GM19239 (cell line): ENCODE results near the gene FAT1.
"Not testable (repeated sequence)": the region's sequence is repeated elsewhere in the genome, so short reads cannot be mapped to it uniquely, and the experiment has no call there.

Source experiments
- DNase-seq: peaks from one replicate; pipeline ENCODE4 v3.0.0; 2011; ENCODE audit warnings: low spot score; ENCODE audit not compliant: insufficient read length
- FAIRE-seq: peaks from 2 replicates; lab custom pipeline; 2011; peaks lifted over from hg19 to GRCh38; lab: Jason Lieb, UNC

Gene FAT1

GRCh38 chr4:186669159-186669731, 54.4 kb downstream of the FAT1 start:
- FAIRE-seq (no peak), DNase-seq (no peak)

GRCh38 chr4:186666750-186667149, 56.9 kb downstream of the FAT1 start:
- DNase-seq = no peak
- no peak for FAIRE-seq

DNA sequence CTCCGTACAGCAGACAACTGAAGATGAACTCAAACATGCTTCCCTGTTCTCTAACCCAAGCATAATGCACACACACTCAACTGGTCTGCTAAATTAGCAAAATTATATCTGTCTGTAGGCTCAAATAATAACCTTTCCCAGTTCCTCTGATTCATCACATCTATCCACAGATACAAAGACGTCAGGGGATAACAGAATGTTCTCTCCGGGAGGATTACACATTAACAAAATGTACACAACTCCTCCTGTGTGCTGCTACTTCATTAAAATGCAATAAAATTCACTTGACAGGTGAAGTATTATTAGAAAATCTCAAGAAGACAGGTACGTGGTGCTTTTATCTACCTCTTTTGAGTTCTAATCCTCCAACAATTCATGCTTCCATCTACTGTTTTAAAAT, 57.4 kb downstream of the FAT1 start:
- FAIRE-seq = no peak
- DNase-seq = no peak

- FAIRE-seq (no peak), DNase-seq (no peak)
These were observed 63.3 kb downstream of the FAT1 start for GRCh38 chr4:186660403-186660802.

DNA sequence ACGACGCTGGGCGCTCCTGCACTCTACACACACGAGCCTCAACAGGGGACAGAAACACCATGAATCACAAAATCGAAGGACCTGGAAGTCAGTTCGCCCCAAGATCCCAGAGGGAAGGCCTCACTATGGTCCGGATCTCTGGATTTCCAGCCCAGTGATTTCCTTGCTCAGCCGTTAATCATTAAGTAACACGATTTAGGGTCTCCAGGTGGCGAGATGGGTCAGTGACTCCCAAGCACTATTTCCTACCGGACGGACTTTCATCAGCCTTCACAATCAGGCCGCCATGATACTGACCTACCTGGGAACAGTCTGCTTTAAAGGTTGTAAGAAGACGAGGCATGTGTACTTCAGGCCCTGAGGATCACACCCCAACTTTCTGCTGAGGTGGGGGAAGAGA, 63.7 kb downstream of the FAT1 start:
- FAIRE-seq (no peak), DNase-seq (no peak)

- not testable (repeated sequence) for DNase-seq, FAIRE-seq
These were observed 64.2 kb downstream of the FAT1 start for GRCh38 chr4:186659456-186659855.

DNA sequence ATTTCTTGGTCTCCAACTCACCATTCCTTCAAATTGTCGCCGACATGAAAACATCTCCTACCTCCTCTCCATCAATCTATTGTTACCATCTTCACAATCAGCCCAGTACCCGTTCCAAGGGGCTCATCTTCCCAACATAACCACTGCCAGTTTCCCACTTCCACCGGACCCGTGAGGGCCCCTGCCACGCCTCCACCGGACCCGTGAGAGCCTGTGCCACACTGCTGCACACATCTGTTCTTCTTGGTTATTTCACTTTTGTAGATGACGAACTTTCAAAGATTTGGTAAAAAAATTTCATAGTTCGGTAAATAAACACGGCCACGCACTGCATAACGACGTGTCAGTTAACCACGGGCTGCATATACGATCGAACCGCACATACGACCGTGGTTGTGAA, 65.0 kb downstream of the FAT1 start:
- no peak for DNase-seq
- FAIRE-seq = no peak

- FAIRE-seq = no peak
These were observed 65.9 kb downstream of the FAT1 start for GRCh38 chr4:186657764-186658163.

GRCh38 chr4:186653969-186654368, 69.7 kb downstream of the FAT1 start:
- no peak for DNase-seq
- FAIRE-seq = no peak

More at GRCh38 chr4:186657764-186658163, 65.9 kb downstream of the FAT1 start:
- no peak for DNase-seq

DNA sequence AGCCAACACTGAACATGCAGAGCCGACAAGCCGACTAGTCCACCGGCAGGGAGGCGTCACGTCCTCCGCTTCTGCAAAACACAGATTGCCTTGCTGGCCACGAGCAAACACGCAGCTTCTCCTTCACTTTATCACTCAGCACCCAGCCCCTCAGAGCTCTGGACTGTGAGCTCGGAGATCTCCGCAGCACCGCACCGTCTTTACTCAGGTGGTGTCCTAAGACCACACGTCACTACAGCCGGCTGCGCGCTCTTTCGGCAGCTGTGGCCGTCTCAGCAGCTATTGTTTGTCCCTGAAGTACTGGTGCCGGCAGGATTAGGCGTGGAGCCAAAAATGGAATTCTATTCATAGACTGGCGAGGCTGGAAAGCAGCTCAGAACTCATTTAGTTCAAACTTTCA, 72.0 kb downstream of the FAT1 start:
- FAIRE-seq (no peak), DNase-seq (no peak)

GRCh38 chr4:186651181-186651603, 72.5 kb downstream of the FAT1 start:
- no peak for FAIRE-seq
- no peak for DNase-seq

DNA sequence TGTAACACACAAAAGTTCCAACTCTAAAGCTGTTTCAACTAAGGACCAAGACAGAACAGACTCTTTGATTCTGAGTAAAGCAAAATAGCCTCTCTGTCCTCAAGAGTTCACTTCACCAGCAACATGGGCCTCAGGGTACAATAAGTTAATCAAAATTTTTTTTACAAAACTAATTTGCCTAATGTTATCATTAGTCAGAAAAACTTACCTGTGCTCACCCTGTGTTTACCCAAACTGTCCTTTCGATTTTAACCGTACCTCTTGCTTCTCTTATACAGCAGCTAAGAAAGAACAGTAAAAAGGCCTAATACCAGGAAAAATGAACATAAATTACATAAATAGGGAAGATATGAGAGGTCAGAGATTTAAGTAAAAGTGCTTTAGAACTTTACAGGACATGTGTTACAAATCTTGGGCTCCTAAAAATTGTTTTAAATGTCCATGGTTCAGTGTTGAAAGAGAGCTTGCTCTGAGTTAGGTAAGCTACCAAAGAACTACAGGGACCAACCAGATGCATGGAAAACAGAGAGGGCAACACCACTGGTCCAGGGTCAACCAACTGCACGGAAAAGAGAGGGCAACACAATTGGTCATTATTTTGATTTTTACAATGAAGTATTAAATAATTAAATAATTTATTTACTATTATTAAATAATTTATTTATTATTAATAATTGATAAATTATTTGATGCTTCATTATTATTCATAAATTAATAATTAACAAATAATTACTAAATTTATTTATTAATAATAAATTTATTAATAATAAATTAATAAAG, 73.1 kb downstream of the FAT1 start:
- DNase-seq (no peak), FAIRE-seq (no peak)

DNA sequence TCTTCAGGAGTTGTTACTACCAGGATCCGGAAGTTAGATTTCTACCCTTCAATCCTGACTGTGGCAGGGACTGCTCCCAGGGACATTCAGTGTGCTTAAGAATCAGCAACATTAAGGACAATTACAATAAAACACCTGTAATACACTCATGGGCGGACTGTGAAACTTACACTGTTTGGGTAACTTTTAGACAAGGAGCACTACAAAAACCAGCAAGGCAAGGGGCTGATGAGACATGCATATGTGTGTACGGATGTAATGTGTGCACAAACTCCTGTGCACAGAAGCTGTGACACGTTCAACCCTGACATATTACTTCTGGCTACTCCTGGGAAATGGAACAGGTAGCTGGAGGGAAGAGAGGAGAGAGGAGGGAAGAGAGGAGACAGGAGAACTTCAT, 75.8 kb downstream of the FAT1 start:
- DNase-seq (no peak), FAIRE-seq (no peak)

DNA sequence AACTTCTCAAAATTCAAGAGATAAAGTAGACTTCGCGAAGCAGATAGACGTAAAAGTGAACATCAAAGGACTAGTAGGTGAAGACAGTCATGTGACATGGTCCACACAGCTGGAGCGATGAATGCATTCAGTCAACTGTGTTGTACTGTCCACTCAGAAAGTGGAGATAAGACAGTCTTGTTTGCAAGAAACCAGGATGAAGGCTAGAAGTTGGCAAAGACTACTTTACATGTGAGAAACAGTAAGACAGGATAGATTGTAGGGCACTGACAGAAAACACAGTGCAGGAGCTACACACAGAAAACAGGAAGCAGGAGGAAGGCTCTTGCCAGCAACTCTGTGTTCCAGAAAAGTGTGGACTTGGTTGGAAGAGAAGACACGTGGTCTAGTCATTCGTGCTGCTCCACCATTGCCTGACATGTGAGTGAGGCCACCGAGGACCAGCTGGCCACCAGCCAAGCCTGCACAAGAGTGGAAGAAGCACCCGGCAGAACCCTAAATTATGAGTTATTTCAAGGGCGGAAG, 78.9 kb downstream of the FAT1 start:
- DNase-seq (no peak), FAIRE-seq (no peak)

DNA sequence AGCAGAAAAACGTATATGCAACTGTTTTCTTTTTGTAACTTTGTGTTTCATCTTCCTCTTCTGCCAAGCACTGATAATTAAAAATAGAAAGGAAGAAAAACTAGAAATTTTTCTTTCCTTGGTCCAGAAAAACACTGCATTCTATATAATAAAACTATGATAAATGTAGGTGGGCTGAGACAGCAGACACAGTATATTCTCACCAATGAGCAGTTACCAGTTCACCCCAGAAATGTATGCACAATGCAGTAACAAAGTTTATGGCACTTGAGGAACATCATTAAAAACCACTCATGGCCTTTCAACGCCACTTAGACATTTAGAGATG, 79.4 kb downstream of the FAT1 start:
- DNase-seq = no peak
- FAIRE-seq = no peak

GRCh38 chr4:186643501-186644310, 80.0 kb downstream of the FAT1 start:
- no peak for FAIRE-seq
- DNase-seq = no peak

- no peak for FAIRE-seq
- DNase-seq = no peak
These were observed 80.7 kb downstream of the FAT1 start for GRCh38 chr4:186642998-186643397.

DNA sequence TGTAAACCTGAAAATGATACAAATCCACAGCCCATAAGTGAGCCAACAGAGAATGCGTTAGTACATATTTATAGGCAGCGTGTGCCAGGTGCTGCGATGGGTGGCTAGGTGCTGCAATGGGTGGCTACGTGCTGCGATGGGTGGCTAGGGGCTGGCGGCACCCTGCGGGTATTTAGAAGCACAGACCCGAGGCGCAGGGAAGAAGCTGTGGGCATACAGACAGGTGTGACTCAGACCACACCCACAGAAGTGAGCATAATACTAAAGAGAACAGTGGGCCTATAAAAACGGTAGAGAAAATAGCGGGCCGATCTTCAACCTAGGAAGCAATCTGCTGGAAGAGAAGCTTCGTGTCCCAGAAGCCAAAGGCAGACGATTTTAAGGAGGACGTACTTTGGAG, 81.1 kb downstream of the FAT1 start:
- DNase-seq = no peak
- FAIRE-seq = no peak

DNA sequence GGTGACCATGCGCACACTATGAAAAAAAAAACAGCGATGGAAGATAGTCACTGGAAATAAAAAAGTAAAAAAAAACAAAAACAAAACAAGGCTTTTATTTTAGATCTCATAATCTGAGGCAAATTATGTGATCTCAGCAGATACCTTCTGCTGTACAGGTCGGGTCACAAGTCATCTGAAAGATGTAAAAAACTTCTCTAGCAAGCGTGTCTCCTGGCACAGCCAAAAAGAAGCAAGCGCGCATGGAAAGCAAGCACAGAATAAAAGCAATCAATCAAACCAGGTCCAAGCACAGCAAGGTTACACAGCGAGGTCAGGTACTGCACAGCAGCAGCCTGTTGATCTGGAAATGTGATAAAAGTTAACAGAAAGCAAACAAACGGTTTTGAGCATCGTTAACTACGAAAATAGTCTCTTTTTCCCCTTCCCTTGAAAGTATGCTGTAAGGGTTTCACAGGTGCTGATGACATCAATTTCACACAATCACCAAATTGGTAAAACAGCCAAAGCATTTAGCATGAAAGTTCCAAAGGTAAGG, 89.0 kb downstream of the FAT1 start:
- DNase-seq = no peak
- FAIRE-seq = no peak

GRCh38 chr4:186633844-186634243, 89.8 kb downstream of the FAT1 start:
- DNase-seq (no peak), FAIRE-seq (no peak)

DNA sequence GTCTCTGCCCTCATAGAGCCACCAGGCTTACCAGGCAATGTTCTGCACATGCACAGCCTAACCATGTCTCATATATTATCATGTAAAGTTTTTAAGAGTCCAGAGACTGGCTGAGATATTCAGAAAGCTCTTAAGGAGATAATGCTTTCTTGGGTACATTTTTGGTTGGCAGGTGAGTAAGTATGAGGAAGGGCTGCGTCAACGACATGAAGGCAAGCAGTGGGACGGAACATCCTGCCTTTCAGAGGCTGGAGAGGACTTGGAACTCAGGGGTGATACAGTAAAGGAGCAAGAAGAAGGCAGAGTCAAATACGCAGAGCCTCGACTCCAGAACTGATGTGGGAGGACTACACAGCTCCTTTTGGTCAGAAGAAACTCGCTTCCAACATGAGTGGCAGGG, 93.5 kb downstream of the FAT1 start:
- FAIRE-seq (no peak), DNase-seq (no peak)
